ENCODE data around the gene TNFAIP1.

Gene TNFAIP1

GRCh38 chr17:28368915-28369683 is 33.5 kb downstream of the TNFAIP1 start:
- in situ Hi-C loops (cut with HindIII; ENCODE audit: low sequenced_read_pairs): no loop called here

- in situ Hi-C loops (cut with HindIII; ENCODE audit: low sequenced_read_pairs): no loop called here
Measured at GRCh38 chr17:28369684-28370034, 34.1 kb downstream of the TNFAIP1 start.

- in situ Hi-C loops (cut with HindIII; ENCODE audit: low sequenced_read_pairs): no loop called here
Measured at GRCh38 chr17:28370035-28370743, 34.6 kb downstream of the TNFAIP1 start, which contains the start of gene VTN. TSS of gene VTN (minus strand) at chr17:28370307. CDS start at chr17:28370203, 104 bp downstream.

- in situ Hi-C loops (cut with HindIII; ENCODE audit: low sequenced_read_pairs): no loop called here
Measured at GRCh38 chr17:28370744-28371103, 35.2 kb downstream of the TNFAIP1 start.

GRCh38 chr17:28371245-28372202 is 36.0 kb downstream of the TNFAIP1 start, which contains the start of gene SARM1:
TSS of gene SARM1 (plus strand) at chr17:28371694. CDS start at chr17:28372033, 339 bp downstream.
- in situ Hi-C loops (cut with HindIII; ENCODE audit: low sequenced_read_pairs): no loop called here

GRCh38 chr17:28372203-28372944 is 36.8 kb downstream of the TNFAIP1 start:
- in situ Hi-C loops (cut with HindIII; ENCODE audit: low sequenced_read_pairs): no loop called here

- in situ Hi-C loops (cut with HindIII; ENCODE audit: low sequenced_read_pairs): no loop called here
Measured at GRCh38 chr17:28372945-28373274, 37.3 kb downstream of the TNFAIP1 start.

- in situ Hi-C loops (cut with HindIII; ENCODE audit: low sequenced_read_pairs): no loop called here
Measured at GRCh38 chr17:28379814-28380801, 44.5 kb downstream of the TNFAIP1 start.

- in situ Hi-C loops (cut with HindIII; ENCODE audit: low sequenced_read_pairs): no loop called here
Measured at GRCh38 chr17:28381141-28381825, 45.7 kb downstream of the TNFAIP1 start.

GRCh38 chr17:28384281-28385036 is 48.9 kb downstream of the TNFAIP1 start:
- in situ Hi-C loops (cut with HindIII; ENCODE audit: low sequenced_read_pairs): no loop called here

- in situ Hi-C loops (cut with HindIII; ENCODE audit: low sequenced_read_pairs): no loop called here
Measured at GRCh38 chr17:28385037-28385400, 49.5 kb downstream of the TNFAIP1 start.

GRCh38 chr17:28385406-28385805 is 49.8 kb downstream of the TNFAIP1 start:
- in situ Hi-C loops (cut with HindIII; ENCODE audit: low sequenced_read_pairs): no loop called here

- in situ Hi-C loops (cut with HindIII; ENCODE audit: low sequenced_read_pairs): no loop called here
Measured at GRCh38 chr17:28386391-28386790, 50.8 kb downstream of the TNFAIP1 start.

- in situ Hi-C loops (cut with HindIII; ENCODE audit: low sequenced_read_pairs): no loop called here
Measured at GRCh38 chr17:28388106-28388505, 52.5 kb downstream of the TNFAIP1 start.

- in situ Hi-C loops (cut with HindIII; ENCODE audit: low sequenced_read_pairs): no loop called here
Measured at GRCh38 chr17:28390141-28390540, 54.6 kb downstream of the TNFAIP1 start.

- in situ Hi-C loops (cut with HindIII; ENCODE audit: low sequenced_read_pairs): no loop called here
Measured at GRCh38 chr17:28390563-28390962, 55.0 kb downstream of the TNFAIP1 start.

- in situ Hi-C loops (cut with HindIII; ENCODE audit: low sequenced_read_pairs): no loop called here
Measured at GRCh38 chr17:28390984-28391383, 55.4 kb downstream of the TNFAIP1 start.

- in situ Hi-C loops (cut with HindIII; ENCODE audit: low sequenced_read_pairs): no loop called here
Measured at GRCh38 chr17:28391401-28391800, 55.8 kb downstream of the TNFAIP1 start.
